Keratinocyte (primary cell): ENCODE results near the gene KCNC1.

Experiments used
- CTCF ChIP-seq, 3 experiments: IDR thresholded peaks in 1 of 3; conservative IDR thresholded peaks in 1 of 3; optimal IDR thresholded peaks in 1 of 3; 2 replicates in 2 of 3; 3 replicates in 1 of 3; pipeline versions ENCODE3 to v1.5.1; 2011; ENCODE audit warnings: low read length in 3 of 3, mild to moderate bottlenecking in 3 of 3, moderate library complexity in 2 of 3, control low read depth in 1 of 3, inconsistent platforms in 1 of 3; ENCODE audit not compliant: insufficient read depth in 2 of 3; ENCODE audit errors: extremely low read depth in 1 of 3
- EZH2 ChIP-seq: IDR thresholded peaks from one replicate; pipeline ENCODE4 v1.6.1; 2012; ENCODE audit warnings: inconsistent platforms, mild to moderate bottlenecking, low read length, moderate library complexity

GRCh38 chr11:17755891-17756290 lies 21.3 kb downstream of the KCNC1 start:
- TF ChIP-seq CTCF (optimal IDR thresholded peaks at IDR 0.05 in 1 of 3, IDR thresholded peaks at IDR 0.05 in 1 of 3, conservative IDR thresholded peaks at IDR 0.05 in 1 of 3; ENCODE audit: extremely low read depth in 1 of 3, insufficient read depth in 2 of 3, low read length in 3 of 3), result no peak
- no peak for TF ChIP-seq EZH2
